K562 (cell line): ENCODE measurements around the gene CADPS2. TPM values are rescaled to one million over a fixed set of nuclear protein-coding genes. Genes with fewer than 3 reads are reported as not detected.

Source experiments
- ATAC-seq: fragments of 200-7000 bp; cut with Tn5 transposase; 3 replicates; pipeline ENCODE4 v1.9.1; 2020; ENCODE audit warnings: moderate library complexity
- BruUV-seq: library from RNA; stranded (reverse); fragments of 400-500 nt; replicated peaks from 2 replicates; lab custom pipeline; 2021; lab: Mats Ljungman, UMichigan
- CTCF ChIA-PET: fragments of 300-600 bp; formaldehyde crosslinking; extraction: SDS; loops from one replicate; lab custom pipeline; 2021; ENCODE audit warnings: low intra/inter-chr PET ratio; lab: Yijun Ruan, JAX
- POLR2A ChIA-PET: fragments of 300-600, 350-650 bp; sonication (Branson Sonifier 250); formaldehyde crosslinking; extraction: SDS; loops from one replicate; lab custom pipeline; 2021; ENCODE audit warnings: antibody characterized with exemption, inconsistent platforms; lab: Yijun Ruan, JAX
- DNase-seq, 4 experiments: peaks; one replicate each; pipeline versions ENCODE4 v3.0.0 to v3.0.0-alpha.2; 2011 to 2018; ENCODE audit warnings: low spot score in 3 of 4, mixed read lengths in 3 of 4; ENCODE audit errors: extremely low read depth in 1 of 4
- FAIRE-seq: peaks from 2 replicates; lab custom pipeline; 2011; peaks lifted over from hg19 to GRCh38; lab: Jason Lieb, UNC
- H2AFZ ChIP-seq: 2 replicates; pipeline ENCODE4 v1.6.0; 2011; ENCODE audit warnings: low read depth, low read length, control low read depth, inconsistent platforms
- H3K27ac ChIP-seq: fragments of 200-600 bp; 3 replicates; pipeline ENCODE4 v1.8.0; 2011; ENCODE audit warnings: low read depth, mild to moderate bottlenecking, control low read depth, inconsistent platforms, low read length, moderate library complexity, mixed read lengths; ENCODE audit errors: extremely low read depth
- H3K27me3 ChIP-seq, 2 experiments: fragments of 300-600 bp in 1 of 2; 2 replicates in 1 of 2; 3 replicates in 1 of 2; pipeline versions ENCODE4 v1.6.0 to v1.8.0; 2011; ENCODE audit warnings: inconsistent platforms in 2 of 2, low read length in 2 of 2, mild to moderate bottlenecking in 1 of 2, mixed read lengths in 1 of 2, moderate library complexity in 1 of 2; ENCODE audit not compliant: control insufficient read depth in 2 of 2, insufficient read depth in 2 of 2
- H3K36me3 ChIP-seq: fragments of 300-600 bp; 3 replicates; pipeline ENCODE4 v1.8.0; 2011; ENCODE audit warnings: mild to moderate bottlenecking, low read length, inconsistent platforms; ENCODE audit not compliant: control insufficient read depth, insufficient read depth
- H3K4me1 ChIP-seq, 2 experiments: fragments of 200-600 bp in 1 of 2; replicated peaks in 1 of 2; 2 replicates in 1 of 2; 3 replicates in 1 of 2; pipeline versions ENCODE4 v1.5.1 to v1.8.0; 2011; ENCODE audit warnings: inconsistent platforms in 2 of 2, low read length in 2 of 2, mild to moderate bottlenecking in 1 of 2, mixed read lengths in 1 of 2, moderate library complexity in 1 of 2; ENCODE audit not compliant: control insufficient read depth in 2 of 2, insufficient read depth in 2 of 2
- H3K4me2 ChIP-seq: 2 replicates; pipeline ENCODE4 v1.6.1; 2011; ENCODE audit warnings: low read length, control low read depth, inconsistent platforms, mixed read lengths; ENCODE audit not compliant: insufficient read depth
- H3K4me3 ChIP-seq: fragments of 200-600 bp; sonication (generic), shearing (Covaris generic); 2 replicates; pipeline ENCODE4 v1.5.1; 2016; ENCODE audit warnings: control low read depth, inconsistent platforms
- H3K79me2 ChIP-seq: fragments of 200-600 bp; 3 replicates; pipeline ENCODE4 v1.8.0; 2011; ENCODE audit warnings: low read length, inconsistent platforms; ENCODE audit not compliant: control insufficient read depth, insufficient read depth
- H3K9ac ChIP-seq, 2 experiments: 2 replicates each; pipeline versions ENCODE4 v1.6.0 to v1.6.1; 2011; ENCODE audit warnings: low read depth in 2 of 2, low read length in 2 of 2, control low read depth in 1 of 2, inconsistent platforms in 1 of 2, mild to moderate bottlenecking in 1 of 2, mixed read lengths in 1 of 2; ENCODE audit not compliant: insufficient read depth in 1 of 2
- H3K9me1 ChIP-seq: one replicate; pipeline ENCODE4 v1.6.0; 2011; ENCODE audit warnings: inconsistent platforms, mild to moderate bottlenecking, low read length, moderate library complexity; ENCODE audit not compliant: control insufficient read depth, insufficient read depth
- H3K9me3 ChIP-seq: replicated peaks from 2 replicates; pipeline ENCODE4 v1.5.1; 2011; ENCODE audit warnings: low read depth, low read length, inconsistent platforms; ENCODE audit not compliant: control insufficient read depth, insufficient read depth
- H4K20me1 ChIP-seq: replicated peaks from 2 replicates; pipeline ENCODE4 v1.6.1; 2011; ENCODE audit warnings: low read length, inconsistent platforms, mixed read lengths; ENCODE audit not compliant: control insufficient read depth, insufficient read depth
- CCNT2 ChIP-seq: IDR thresholded peaks from 2 replicates; pipeline ENCODE4 v1.6.1; 2011; ENCODE audit warnings: borderline replicate concordance, low read depth, mild to moderate bottlenecking, moderate library complexity, mixed read lengths, low read length; ENCODE audit not compliant: insufficient read length; ENCODE audit errors: extremely low read depth
- ETV1 ChIP-seq: fragments of 450-650 bp; conservative IDR thresholded peaks from 2 replicates; pipeline ENCODE4 v1.6.1; 2016; ENCODE audit warnings: missing genetic modification characterization, control low read depth, low read depth, missing compliant biosample characterization
- GABPA ChIP-seq: fragments of 200-800 bp; sonication (Bioruptor generic); conservative IDR thresholded peaks from 2 replicates; pipeline ENCODE4 v1.6.1; 2016; ENCODE audit warnings: low read depth, missing genetic modification characterization, missing compliant biosample characterization
- GTF3C2 ChIP-seq: IDR thresholded peaks from 3 replicates; pipeline ENCODE4 v1.6.1; 2011; ENCODE audit warnings: borderline replicate concordance, mild to moderate bottlenecking, moderate library complexity; ENCODE audit not compliant: insufficient read length; ENCODE audit errors: extremely low read depth
- MAFK ChIP-seq: IDR thresholded peaks from 2 replicates; pipeline ENCODE4 v1.6.1; 2011; ENCODE audit warnings: low read length, improper control_type of control experiment
- NCOA1 ChIP-seq: fragments of 450-650 bp; IDR thresholded peaks from 2 replicates; pipeline ENCODE4 v1.6.1; 2016; ENCODE audit warnings: low read depth
- NFXL1 ChIP-seq: fragments of 450-650 bp; formaldehyde crosslinking; IDR thresholded peaks from 2 replicates; pipeline ENCODE4 v1.4.0; 2021; ENCODE audit warnings: mild to moderate bottlenecking
- THRB ChIP-seq: fragments of 450-650 bp; formaldehyde crosslinking; conservative IDR thresholded peaks from 2 replicates; pipeline ENCODE4 v1.4.0; 2022; ENCODE audit warnings: mild to moderate bottlenecking, missing genetic modification characterization
- ZBTB5 ChIP-seq: fragments of 450-650 bp; IDR thresholded peaks from 2 replicates; pipeline ENCODE4 v1.6.1; 2017; ENCODE audit warnings: antibody characterized with exemption
- ZNF347 ChIP-seq: fragments of 450-650 bp; formaldehyde crosslinking; IDR thresholded peaks from 2 replicates; pipeline ENCODE4 v1.4.0; 2020; ENCODE audit warnings: low read depth, mild to moderate bottlenecking, moderate library complexity
- WGBS: fragments of 100-300 bp; shearing (Covaris generic); methylation state at CpG from one replicate; pipeline ENCODE4 v1.1.6; 2016; ENCODE audit warnings: low coverage, mixed read lengths; ENCODE audit not compliant: insufficient coverage; ENCODE audit errors: missing lambda C conversion rate; 5-methylcytosine and 5-hydroxymethylcytosine counted together
- in situ Hi-C: fragments of 300-500 bp; cut with MboI; formaldehyde crosslinking; loops from 4 replicates; pipeline ENCODE4 v1.15.0; 2018; ENCODE audit warnings: inconsistent platforms, mixed read lengths
- intact Hi-C: fragments of 100-400 bp; cut with micrococcal nuclease; formaldehyde crosslinking; loops from 2 replicates; pipeline ENCODE4 v1.14.2; 2022
- polyA plus RNA-seq, 8 experiments: library from polyadenylated mRNA; depleted of rRNA in 4 of 8; stranded (reverse) in 5 of 8; unstranded in 3 of 8; fragments of >200 nt; fragmentation: Nextera tagmentation in 2 of 8; fragmentation: Illumina TruSeq in 1 of 8; extraction: Ambion mirVana in 2 of 8; extraction: Trizol in 1 of 8; gene quantifications; 2 replicates each; pipeline versions ENCODE4 v1.2.1 to v1.2.3, GENCODE V29; 2011 to 2014; ENCODE audit warnings: inconsistent platforms in 1 of 8, missing spikeins in 1 of 8
- total RNA-seq, 7 experiments: library from RNA; depleted of rRNA in 6 of 7; stranded (reverse); fragments of >200 nt in 6 of 7; fragmentation: Illumina TruSeq in 2 of 7; extraction: Trizol in 2 of 7; gene quantifications; 2 replicates each; pipeline versions ENCODE4 v1.2.1 to v1.2.3, GENCODE V29; 2011 to 2021; ENCODE audit warnings: low replicate concordance in 1 of 7

CADPS2 gene
- total and polyA plus RNA-seq, 9 of the 15 experiments (the other 6 are each of a cell fraction or from before 2014, with no cell fraction given), result 0.03 to 0.14 (median 0.04) TPM; not detected in 1

- H3K79me2 ChIP-seq, result no peaks in the 10 kb centered on the region
- no peaks in the 10 kb centered on the region for H3K36me3 ChIP-seq
- in situ Hi-C loops (no loop called here), intact Hi-C loops (no loop called here)
- POLR2A ChIA-PET, result no interaction called here
- FAIRE-seq, result no peak
- H3K27me3 ChIP-seq, result no peaks in the 10 kb centered on the region
- DNase-seq, result no peak
- H4K20me1 ChIP-seq, result no peaks in the 10 kb centered on the region
- no peak overlapping the region for H3K4me3 ChIP-seq
- H3K9ac ChIP-seq, result no peak overlapping the region
- H2AFZ ChIP-seq, result no peak overlapping the region
- 2% methylated on average over 5 of the region's 5 CpGs for WGBS
- no peak overlapping the region for H3K4me2 ChIP-seq
- no peaks in the 10 kb centered on the region for H3K9me1 ChIP-seq
- H3K4me1 ChIP-seq, result no peaks in the 10 kb centered on the region
- CTCF ChIA-PET, result no interaction called here
- BruUV-seq, result no TSS peak
- ATAC-seq, result no peak
- H3K27ac ChIP-seq, result no peak overlapping the region
- no peaks in the 10 kb centered on the region for H3K9me3 ChIP-seq
- TF ChIP-seq ZNF347 (CRISPR knock-in tag) (no peak), NFXL1 (no peak), CCNT2 (no peak), GTF3C2 (no peak), NCOA1 (no peak), ETV1 (no peak), GABPA (no peak), MAFK (no peak), THRB (CRISPR knock-in tag) (no peak), ZBTB5 (no peak)
Measured at GRCh38 chr7:122448893-122449589, 437.2 kb downstream of the CADPS2 start.
